NCI-H1092 (cell line): ENCODE data around the gene LRRFIP1.

Experiments
- DNase-seq: peaks from one replicate; lab custom pipeline; 2025; lab: John Stamatoyannopoulos, UW

Gene LRRFIP1

GRCh38 chr2:237639052-237639835 lies 11.9 kb downstream of the LRRFIP1 start:
- no peak for DNase-seq

DNA sequence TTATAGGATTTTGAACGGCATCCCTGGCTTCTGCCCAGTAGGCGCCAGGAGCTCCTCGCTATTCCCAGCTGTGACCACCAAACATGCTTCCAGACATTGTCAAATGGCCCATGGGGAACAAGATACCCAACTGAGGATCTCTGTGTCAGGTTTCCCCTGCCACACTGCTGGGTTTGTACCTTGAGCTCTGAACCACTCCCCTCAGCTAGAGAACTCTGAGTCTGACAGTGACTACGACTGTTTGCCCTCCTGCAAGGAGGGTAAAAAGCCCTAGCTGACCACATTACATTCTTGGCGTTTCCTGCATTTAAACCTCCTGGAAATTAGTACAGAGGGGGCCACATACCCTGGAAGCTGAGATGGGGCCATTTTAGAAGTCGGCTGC lies 12.4 kb downstream of the LRRFIP1 start:
- DNase-seq = no peak

DNA sequence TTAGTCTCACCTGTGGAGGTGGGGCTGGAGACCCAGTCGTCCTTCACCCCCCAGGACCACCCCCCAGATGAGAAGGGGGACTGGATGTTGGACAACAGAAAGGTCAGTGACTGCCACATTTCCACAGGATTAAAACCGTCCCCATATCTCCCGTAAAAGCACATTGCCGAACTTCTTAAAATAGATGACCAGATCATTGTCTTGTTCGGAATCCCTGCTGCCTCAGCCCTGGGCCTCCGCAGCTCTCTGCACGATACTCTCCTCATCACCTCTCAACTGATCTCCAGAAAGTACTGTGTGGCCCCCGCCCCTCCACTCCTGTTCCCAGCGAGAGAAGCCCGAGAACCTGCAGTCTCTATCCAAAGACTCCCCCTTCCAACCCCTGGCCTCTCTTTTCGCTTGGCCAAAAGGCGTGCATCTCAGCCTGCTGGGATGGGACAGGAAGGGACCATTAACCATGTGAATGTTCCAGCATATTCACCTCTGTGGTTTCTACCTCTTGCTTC lies 13.2 kb downstream of the LRRFIP1 start:
- no peak for DNase-seq

DNA sequence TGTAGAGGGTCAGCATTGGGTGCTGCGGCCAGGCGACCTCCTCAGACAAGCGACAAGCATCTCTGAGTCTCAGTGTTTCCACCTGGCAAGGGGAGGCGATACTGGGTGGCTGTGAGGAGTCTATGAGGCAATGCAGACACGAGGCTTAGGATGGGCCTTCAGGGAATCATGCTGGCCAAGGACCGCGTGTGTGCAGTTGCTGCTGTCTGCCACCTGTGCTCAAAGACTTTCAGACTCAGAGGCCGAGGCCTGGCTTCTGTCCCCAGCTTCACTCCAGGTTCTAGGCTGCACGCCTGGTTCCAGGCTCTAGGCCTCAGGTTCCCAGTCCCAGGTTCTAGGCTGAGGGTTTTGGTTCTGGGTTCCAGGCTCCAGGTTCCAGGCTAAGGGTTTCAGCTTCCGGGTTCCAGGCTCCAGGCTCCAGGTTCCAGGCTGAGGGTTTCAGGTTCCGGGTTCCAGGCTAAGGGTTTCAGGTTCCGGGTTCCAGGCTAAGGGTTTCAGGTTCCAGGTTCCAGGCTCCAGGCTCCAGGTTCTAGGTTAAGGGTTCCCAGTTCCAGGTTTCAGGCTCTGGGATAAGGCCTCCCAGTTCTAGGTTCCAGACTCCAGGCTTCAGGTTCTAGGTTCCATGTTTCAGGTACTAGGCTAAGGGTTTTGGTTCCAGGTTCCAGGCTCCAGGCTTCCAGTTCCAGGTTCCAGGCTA lies 14.8 kb downstream of the LRRFIP1 start:
- DNase-seq = no peak

DNA sequence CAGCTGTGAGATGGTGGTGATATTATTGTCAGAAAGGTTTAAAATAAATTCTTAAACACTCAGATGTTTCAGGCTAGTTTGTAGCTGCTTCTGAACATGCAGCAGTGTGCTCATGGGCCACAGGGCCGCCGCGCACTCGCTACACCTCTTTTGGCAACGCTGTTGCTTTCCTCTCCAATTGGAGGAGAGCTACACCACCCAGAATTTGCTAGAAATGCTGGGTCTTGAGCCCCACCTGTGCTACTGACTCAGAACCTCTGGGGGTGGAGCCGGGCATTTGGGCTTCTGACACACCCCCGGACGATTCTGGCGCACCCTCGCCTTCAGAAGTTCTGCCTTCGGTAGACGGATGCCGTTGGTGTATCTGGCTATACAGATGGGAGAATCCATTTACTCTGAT lies 15.7 kb downstream of the LRRFIP1 start:
- DNase-seq = no peak

GRCh38 chr2:237643582-237644380 lies 16.4 kb downstream of the LRRFIP1 start:
- no peak for DNase-seq

GRCh38 chr2:237644381-237644703 lies 17.0 kb downstream of the LRRFIP1 start:
- DNase-seq = no peak

DNA sequence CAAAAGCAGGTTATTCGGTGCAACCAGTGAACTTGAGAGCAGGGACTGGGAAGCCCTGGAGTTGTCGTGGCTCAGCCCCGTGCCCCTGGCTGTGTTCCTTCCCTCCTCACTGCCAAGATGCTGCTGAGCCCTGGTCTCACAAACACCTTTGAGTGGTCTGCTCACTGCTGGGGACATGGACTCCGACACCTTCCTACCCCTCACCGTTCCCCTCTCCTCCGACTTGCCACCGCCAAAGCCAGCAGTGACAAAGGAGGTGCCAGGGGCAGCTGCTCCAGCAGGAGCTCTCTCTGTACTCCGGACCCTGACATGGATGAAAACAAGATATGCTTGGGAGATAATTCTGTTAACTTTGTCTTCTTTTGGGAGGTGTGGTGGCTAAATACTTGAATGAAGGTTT lies 17.9 kb downstream of the LRRFIP1 start:
- no peak for DNase-seq

GRCh38 chr2:237647176-237648015 lies 20.0 kb downstream of the LRRFIP1 start:
- DNase-seq = no peak

- no peak for DNase-seq
Observed at GRCh38 chr2:237648016-237648381, 20.6 kb downstream of the LRRFIP1 start.

- DNase-seq = no peak
Observed at GRCh38 chr2:237649541-237650454, 22.4 kb downstream of the LRRFIP1 start.

- DNase-seq = no peak
Observed at GRCh38 chr2:237650455-237650850, 23.1 kb downstream of the LRRFIP1 start.

GRCh38 chr2:237651761-237652160 lies 24.4 kb downstream of the LRRFIP1 start:
- no peak for DNase-seq

DNA sequence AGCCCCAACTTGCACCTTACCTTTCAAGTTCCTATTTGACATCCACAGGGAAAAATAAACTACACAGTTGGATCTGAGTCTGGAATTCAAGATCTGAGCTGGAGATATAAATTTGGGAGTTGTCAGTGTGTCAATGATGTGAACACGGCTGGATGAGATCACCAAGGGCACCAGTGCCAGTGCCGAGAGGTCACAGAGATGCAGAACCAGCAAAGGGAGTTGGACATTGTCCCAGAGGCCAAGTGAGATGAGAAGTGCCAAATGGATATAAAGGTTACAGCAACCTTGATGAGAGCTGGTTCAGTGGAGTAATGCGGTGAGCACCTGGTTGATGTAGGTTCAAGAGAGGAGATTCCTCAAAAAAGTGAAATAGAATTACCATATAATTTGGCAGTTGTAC lies 24.8 kb downstream of the LRRFIP1 start:
- no peak for DNase-seq

DNA sequence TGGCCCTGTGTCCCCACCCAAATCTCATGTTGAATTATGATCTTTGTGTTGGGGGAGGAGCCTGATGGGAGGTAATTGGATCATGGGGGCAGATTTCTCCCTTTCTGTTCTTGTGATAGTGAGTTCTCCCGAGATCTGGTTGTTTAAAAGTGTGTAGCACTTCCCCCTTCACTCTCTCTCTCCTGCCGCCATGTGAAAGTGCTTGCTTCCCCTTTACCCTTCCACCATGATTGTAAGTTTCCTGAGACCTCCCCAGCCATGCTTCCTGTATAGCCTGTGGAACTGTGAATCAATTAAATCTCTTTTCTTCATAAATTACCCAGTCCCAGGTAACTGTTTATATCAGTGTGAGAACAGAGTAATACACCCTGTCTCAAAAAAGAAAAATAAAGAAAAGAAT lies 25.5 kb downstream of the LRRFIP1 start:
- no peak for DNase-seq

GRCh38 chr2:237653776-237654558 lies 26.6 kb downstream of the LRRFIP1 start:
- DNase-seq = no peak

- DNase-seq = no peak
Observed at GRCh38 chr2:237657063-237657462, 29.7 kb downstream of the LRRFIP1 start.

DNA sequence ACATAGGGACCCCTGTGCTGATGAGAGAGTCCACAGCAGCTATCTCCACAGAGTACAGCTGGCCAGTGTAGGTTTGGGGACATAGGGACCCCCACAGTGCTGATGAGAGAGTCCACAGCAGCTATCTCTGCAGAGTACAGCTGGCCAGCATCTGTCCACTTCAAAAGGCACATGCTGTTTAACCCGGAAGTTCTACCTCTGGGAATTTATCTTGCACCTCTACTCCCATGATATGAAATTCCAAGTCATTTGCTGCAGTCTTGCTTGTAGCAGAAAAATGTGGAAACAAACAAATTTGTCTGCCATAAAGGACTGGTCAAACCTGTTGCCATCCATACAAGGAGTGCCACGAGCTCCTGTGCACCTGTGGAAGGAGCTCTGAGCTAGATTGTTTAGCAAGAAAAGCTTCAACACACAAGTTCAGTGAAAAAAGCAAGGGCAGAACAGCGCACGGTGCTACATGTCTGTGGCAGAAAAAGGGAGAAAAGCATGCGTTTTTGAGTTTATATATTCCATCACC lies 33.1 kb downstream of the LRRFIP1 start:
- no peak for DNase-seq

- DNase-seq = no peak
Observed at GRCh38 chr2:237661270-237661669, 33.9 kb downstream of the LRRFIP1 start.
